Activated CD8-positive, alpha-beta memory T cell treated with anti-CD3 and anti-CD28 coated beads for 48 hours (primary cell): ENCODE results near the gene RPLP2.
A peak's percentile ranks its signal among the peaks of the same experiment; 100 is the strongest.

Source experiments
- DNase-seq, 3 experiments: peaks; one replicate each; pipeline ENCODE4 v3.0.0-alpha.2; 2020; ENCODE audit warnings: low read depth in 2 of 3, low spot score in 2 of 3

RPLP2 gene

DNA sequence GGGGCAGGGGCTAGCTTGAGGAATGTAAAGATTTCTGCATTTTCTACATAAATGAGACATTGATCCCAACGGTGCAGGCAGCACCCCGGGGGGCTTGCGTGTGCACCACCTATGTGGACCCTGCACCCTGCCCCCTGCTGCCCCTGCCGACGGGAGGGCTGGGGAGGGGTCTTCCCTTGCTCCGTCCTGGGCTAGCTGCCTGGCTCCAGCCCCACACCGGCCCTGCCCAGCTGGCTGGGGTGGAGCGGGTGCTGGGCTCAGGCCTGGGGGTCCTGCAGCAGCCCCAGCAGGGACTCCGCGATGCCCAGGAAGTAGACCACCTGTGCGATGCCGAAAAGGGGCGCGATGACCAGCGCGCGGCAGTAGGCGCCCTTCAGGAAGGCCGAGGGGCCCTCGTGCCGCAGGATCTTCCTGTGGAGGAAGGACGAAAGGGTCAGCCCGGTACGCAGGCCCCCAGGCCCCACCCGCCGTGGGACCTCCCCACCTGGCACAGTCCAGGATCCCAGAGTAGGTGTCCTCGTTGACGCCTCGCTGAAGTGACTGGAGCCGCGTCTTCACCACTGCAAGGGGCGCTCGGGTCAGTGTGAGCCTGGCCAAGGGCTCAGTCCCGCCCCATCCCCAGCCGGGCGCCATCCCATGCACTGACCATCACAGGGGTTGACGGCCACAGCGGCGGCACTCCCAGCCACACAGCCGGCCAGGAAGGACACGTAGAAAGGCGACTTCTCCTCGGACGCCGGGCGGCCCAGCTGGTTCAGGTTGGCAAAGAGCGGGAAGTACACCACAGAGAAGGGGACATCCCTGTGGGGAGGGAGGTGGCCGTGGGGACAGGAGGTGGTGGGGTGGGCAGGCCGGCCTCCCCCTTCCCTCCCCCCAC, 17.9 kb upstream of the RPLP2 start:
- no peak for DNase-seq

- DNase-seq, result no peak
These were observed 17.3 kb upstream of the RPLP2 start for GRCh38 chr11:792535-792821.

GRCh38 chr11:792873-793272, 16.9 kb upstream of the RPLP2 start:
- DNase-seq, result no peak

DNA sequence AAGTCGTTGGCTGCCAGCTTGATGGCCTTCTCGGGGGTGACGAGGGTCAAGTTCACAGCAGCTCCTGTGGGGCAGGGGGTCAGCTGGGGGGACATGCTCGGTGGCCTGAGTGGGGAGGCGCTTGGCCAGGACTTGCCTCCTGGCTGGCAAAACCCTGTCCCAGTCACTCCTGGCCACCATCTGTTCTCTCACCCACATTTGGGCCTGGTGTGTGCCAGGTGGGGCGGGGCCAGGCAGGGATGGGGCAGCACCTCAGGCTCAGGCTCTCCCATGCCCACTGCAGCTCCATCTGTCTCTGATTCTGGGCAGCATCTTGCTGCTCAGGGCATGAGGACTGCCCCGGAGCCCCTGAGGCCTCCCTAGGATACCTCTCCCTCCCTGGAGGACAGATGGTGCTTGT, 16.2 kb upstream of the RPLP2 start:
- no peak for DNase-seq

DNA sequence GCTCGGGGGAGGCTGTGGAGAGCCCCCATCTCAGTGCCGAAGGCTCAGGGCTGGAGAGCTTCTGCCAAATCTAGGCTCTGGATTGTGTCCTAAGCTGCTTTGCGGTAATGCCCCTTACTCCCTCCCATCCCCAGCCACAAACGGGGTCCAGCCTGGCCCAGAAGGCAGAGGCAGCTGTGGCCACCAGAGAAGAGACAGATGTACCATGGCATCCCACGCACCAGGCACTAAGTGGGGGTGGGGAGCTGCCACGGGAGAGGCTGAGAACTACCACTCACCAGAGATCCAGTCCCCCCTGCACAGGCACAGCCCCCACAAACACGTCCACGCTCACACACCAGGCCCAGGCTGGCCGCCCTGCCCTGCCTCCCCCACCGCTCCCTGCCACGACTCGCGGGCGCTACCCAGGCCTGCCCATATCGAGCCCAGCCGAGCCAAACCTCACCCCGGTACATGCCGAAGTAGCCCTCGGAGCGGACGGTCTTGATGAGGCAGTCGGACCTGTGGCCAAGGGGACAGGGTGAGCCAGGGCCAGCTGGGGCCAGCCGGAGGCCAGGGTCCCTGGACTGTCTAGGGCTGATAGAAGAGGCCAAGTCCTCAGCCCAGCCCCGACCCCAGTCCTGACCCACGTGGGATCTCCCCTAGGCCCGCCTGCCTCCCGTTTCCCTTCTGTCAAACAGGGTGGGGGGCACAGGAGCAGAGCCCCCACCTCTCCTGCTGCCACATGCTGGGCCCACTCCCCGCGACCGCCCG, 15.6 kb upstream of the RPLP2 start:
- DNase-seq, result no peak

DNA sequence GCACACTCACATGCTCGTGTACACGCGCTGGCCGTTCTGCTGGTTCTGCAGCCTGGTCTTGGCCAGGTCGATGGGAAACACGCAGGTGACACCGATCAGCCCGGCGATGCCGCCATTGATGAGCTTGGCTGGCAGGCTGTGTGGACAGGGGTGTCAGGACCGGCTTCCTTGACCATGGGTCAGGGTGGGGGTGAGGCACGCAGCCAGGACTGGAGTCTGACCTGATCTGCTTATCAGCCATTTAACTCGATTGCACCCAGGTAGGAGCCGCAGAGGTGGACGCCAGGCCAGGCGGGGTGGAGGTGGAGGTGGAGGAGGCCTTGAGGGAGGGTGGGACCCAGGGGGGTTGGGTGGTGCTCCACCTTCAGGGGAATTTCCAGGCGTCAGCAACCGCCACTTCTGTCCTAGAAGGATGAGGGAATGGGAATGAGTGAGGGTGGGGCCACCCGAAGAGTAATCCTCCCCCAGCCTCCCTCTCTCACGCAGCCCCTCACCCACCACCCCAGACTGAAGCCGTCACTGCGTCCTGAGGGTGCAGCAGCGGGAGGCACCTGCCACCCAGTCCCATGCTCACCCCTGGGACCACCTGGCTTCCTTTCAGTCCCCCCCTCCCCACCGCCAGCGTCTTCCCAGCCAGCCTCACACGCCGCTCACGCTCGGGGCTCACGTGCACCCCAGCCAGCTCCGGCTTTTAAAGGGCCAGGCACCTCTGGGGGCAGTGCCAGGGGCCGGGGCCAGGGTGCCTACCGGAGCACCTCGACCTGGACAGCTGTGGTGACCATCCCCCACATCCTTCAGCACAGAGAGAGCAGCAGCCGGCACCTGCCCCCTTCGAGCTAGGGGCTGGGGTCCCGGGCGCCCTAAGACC, 14.8 kb upstream of the RPLP2 start:
- no peak for DNase-seq

- DNase-seq, result peak in 2 of 3 experiments; percentile 61 to 73
These were observed 13.9 kb upstream of the RPLP2 start for GRCh38 chr11:795634-796564.

DNA sequence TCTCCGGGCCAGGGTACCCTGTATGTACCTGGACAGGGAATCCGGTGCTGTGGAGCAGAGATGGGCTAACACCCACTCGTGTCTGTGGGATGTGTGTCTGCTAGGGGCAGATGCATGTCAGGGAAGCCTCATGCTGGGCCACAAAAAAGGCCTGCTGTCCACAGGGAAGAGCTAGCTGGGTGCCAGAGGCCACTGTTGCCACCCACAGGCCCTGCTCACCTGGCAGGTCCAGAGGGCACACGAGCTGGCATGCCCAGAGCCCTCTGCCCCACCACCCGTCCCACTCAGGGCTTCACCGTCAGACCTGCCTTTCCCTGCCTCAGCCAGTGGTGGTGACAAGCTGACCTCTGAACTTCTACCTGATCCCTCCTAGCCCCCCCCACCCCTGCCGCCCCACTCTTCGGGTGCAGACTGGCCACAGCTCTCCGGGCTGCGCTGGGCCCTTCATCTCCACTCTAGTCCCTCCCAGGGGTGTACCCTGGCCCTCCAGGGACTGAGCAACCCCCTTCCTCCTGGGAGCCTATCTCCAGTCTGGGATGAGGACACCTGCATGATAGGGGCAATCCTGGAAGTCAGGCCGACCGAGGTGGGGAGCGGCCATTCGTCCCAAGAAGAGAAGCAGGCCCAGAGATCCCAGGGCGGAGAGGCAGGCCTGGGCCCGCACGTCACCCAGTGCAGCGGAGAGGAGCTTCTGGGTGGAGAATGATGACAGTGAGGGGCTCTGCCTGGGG, 13.0 kb upstream of the RPLP2 start:
- DNase-seq, result no peak

DNA sequence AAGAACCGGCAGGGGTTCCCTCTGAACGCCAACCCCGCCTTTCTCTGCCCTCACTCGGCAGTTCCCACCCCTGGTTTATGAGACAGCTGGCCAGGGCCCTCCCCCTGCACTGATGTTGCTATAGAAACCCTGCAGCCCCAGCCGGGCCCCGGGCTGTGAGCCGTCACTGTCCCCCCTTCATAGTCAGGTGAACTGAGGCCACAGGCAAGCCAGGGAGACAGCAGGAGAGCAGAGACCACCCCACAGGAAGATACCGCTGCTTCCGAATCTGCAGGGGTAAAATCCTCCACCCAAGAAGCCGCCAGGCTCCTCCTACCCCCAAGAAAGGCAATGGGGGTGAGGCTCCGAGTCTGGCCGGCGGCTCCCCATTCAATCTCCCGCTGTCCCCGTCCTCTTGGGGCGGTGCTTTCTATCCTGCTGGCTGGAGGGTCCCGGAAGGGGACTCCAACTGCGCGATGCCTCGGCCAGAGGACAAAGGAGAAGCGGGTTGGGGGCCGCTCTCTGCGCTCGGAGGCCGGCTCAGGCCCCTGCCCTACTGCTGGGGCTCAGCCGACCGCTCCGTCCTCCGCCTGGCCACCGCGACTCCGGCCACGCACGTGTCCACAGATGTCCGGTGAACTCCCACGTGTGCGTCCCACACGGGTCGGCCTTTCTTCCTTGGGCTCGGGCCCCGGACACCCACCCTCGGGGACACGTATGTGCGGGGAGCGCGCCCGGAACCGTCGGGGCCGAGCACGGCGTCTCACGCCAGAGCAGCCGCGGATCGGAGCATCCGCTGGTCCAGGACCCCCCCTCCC, 12.3 kb upstream of the RPLP2 start:
- peak in 2 of 3 experiments; percentile 68 for DNase-seq

GRCh38 chr11:798093-798713, 11.6 kb upstream of the RPLP2 start, which contains the start of gene SLC25A22:
Gene SLC25A22, minus strand, starts transcription at chr11:798281. Its CDS starts 3,275 bp downstream, at chr11:795006.
- DNase-seq, result peak; percentile 55 to 92 (median 70)

DNA sequence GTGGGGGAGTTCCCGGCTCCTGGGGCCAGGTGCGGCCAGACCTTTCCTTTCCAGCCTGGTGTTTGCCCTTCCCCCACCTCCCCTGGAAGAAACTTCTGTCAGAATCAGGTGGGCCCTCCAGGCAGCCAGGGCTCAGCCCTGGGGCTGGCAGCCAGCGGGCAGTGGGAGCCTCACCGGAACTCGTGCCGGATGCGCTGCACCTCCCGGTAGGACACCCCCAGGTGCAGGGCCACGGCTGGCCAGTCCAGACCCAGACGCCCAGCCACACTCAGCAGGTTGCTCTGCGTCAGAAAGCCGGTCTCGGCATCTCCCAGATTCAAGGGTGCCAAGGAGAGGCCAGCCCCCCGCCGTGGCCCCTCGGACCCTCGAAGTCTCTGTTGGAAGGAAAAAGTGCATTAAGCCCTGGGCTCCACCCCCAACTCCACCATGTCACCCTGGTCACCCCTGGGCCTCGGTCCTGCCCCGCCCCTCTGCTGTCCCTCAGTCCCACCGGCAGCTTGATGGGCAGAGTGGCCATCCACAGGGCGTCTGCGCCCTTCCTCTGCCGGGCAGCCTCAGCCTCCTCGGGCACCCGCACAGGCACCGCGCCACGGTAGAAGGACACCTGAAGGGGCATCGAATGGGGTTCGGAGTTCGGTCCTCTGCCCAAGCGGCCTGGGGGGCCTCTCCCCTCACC, 10.0 kb upstream of the RPLP2 start:
- DNase-seq, result no peak

GRCh38 chr11:800473-800872, 9.3 kb upstream of the RPLP2 start:
- no peak for DNase-seq

DNA sequence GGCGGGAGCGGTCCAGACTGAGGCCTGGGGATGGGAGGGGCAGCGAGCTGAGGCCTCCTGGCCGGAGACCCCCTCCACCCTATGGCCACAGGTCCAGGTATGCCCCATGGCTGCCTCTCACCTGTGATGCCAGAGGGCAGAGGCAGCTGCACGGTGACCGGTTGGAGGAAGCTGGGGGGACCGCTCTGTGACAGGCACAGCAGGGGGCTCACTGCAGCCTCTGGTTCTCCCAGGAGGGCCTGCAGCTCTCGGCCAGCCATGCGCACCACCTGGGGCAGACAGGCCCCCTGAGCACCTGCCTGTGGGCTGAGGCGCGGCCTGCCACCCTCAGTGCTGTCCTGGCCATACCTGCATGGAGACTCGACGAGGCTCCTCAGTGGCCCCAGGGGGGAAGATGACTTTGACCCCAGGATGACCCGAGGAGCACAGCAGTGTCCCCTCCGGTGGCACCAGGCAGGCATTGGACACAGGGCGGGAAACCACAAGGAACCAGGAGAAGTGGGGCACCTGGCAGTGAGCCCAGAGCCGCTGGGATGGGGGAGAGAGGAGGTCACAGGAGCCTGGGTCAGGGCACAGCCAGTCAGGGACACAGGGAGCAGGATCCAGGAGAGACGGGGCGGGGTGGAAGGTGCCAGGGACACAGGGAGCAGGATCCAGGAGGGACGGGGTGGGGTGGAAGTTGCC, 8.5 kb upstream of the RPLP2 start:
- DNase-seq, result no peak

GRCh38 chr11:802018-802617, 7.6 kb upstream of the RPLP2 start:
- no peak for DNase-seq

- no peak for DNase-seq
These were observed 6.9 kb upstream of the RPLP2 start for GRCh38 chr11:802693-803466.

DNA sequence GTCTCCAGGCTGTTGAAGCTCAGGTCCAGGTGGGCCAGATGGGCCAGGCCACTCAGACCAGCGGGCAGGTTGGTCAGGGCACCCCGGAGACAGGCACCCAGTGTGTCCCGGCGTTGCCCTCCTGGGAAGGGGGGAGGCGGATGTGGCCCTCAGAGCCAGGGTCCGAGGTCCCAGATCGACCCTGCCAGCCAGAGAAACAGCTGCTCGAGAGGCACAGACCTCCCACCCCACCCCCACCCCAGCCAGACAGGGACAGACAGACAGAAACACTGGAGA, 6.4 kb upstream of the RPLP2 start:
- DNase-seq, result no peak
